SK-N-MC (cell line): ENCODE results near the gene GFER.

Experiments used
- EZH2 ChIP-seq: fragments of 200-600 bp; sonication (generic); IDR thresholded peaks from one replicate; pipeline ENCODE4 v1.6.1; 2017; ENCODE audit warnings: antibody characterized with exemption
- POLR2AphosphoS5 ChIP-seq: IDR thresholded peaks from 2 replicates; pipeline ENCODE4 v1.6.1; 2012; ENCODE audit warnings: mild to moderate bottlenecking, low read depth, low read length, borderline replicate concordance

DNA sequence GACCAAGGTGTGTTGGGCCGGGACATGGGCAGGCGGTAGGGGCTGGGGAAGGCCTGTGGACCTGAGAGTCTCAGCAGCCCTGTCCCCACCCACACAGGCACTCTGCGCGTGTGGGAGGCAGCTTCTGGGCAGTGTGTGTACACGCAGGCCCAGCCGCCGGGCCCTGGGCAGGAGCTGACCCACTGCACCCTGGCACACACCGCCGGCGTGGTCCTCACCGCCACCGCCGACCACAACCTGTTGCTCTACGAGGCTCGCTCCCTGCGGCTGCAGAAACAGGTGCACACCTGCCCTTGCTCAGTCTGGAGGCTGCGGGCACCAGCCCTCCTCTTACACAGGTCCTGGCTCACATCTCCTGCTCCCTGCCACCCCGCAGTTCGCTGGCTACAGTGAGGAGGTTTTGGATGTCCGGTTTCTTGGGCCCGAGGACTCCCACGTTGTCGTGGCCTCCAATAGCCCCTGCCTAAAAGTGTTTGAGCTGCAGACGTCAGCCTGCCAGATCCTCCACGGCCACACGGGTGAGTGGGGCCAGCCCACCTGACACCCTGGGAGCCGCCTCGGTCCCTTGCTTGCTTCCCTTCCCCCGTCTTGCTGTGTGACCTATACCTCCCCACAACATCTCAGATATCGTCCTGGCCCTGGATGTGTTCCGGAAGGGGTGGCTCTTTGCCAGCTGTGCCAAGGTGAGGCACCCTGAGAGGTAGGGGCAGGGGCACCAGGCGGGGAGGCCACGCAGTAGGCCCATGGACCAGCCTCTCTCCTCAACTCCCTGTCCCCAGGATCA lies 8.4 kb upstream of the GFER start:
- TF ChIP-seq EZH2, result no peak
- no peak for TF ChIP-seq POLR2AphosphoS5
